ENCODE data around the gene ANGPTL4.

GRCh38 chr19:8332976-8333766, 30.8 kb upstream of the ANGPTL4 start:
- TF ChIP-seq CTCF (IDR thresholded peaks at IDR 0.05; ENCODE audit: low read length) (no peak), EZH2 (IDR thresholded peaks at IDR 0.05; ENCODE audit: borderline replicate concordance, low read length) (no peak)
